Neuronal stem cell (in vitro differentiated cells): ENCODE results near the gene B3GALT2.
A peak's percentile ranks its signal among the peaks of the same experiment; 100 is the strongest.

ENCODE experiments used
- DNase-seq: peaks from one replicate; pipeline ENCODE4 v3.0.0-alpha.2; 2013; ENCODE audit warnings: low spot score
- H2AFZ ChIP-seq: one replicate; pipeline ENCODE4 v1.6.1; 2013; ENCODE audit warnings: mild to moderate bottlenecking, low read length, inconsistent platforms
- H2AK5ac ChIP-seq: 2 replicates; pipeline ENCODE4 v1.6.1; 2013; ENCODE audit warnings: low read depth, mild to moderate bottlenecking, inconsistent platforms, low read length, moderate library complexity, mixed read lengths
- H2BK120ac ChIP-seq: 2 replicates; pipeline ENCODE4 v1.6.1; 2013; ENCODE audit warnings: low read depth, mild to moderate bottlenecking, inconsistent platforms, low read length, moderate library complexity, mixed read lengths
- H2BK12ac ChIP-seq: one replicate; pipeline ENCODE4 v1.6.1; 2013; ENCODE audit warnings: low read length, inconsistent platforms
- H2BK15ac ChIP-seq: 2 replicates; pipeline ENCODE4 v1.6.1; 2013; ENCODE audit warnings: mild to moderate bottlenecking, low read length, inconsistent platforms, mixed read lengths
- H2BK5ac ChIP-seq: one replicate; pipeline ENCODE4 v1.6.1; 2013; ENCODE audit warnings: inconsistent platforms, mild to moderate bottlenecking, low read length, moderate library complexity
- H3K14ac ChIP-seq: one replicate; pipeline ENCODE4 v1.6.1; 2013; ENCODE audit warnings: low read length, inconsistent platforms
- H3K18ac ChIP-seq: 2 replicates; pipeline ENCODE4 v1.6.1; 2013; ENCODE audit warnings: low read length, inconsistent platforms
- H3K23ac ChIP-seq: 2 replicates; pipeline ENCODE4 v1.6.1; 2013; ENCODE audit warnings: low read depth, mild to moderate bottlenecking, mixed read lengths, low read length, inconsistent platforms; ENCODE audit not compliant: poor library complexity
- H3K27ac ChIP-seq: replicated peaks from 3 replicates; pipeline ENCODE4 v1.5.1; 2013; ENCODE audit warnings: low read length, inconsistent platforms
- H3K27me3 ChIP-seq, 3 experiments: 2 replicates each; pipeline ENCODE4 v1.6.1; 2013; ENCODE audit warnings: low read length in 3 of 3, mild to moderate bottlenecking in 2 of 3, inconsistent platforms in 1 of 3, low read depth in 1 of 3, mixed read lengths in 1 of 3, moderate library complexity in 1 of 3; ENCODE audit not compliant: control insufficient read depth in 3 of 3, insufficient read depth in 3 of 3
- H3K36me3 ChIP-seq, 2 donors: replicated peaks in 1 of 2; 2 replicates each; pipeline ENCODE4 v1.6.1; 2013; ENCODE audit warnings: low read length in 2 of 2; ENCODE audit not compliant: control insufficient read depth in 2 of 2, insufficient read depth in 2 of 2
- H3K4ac ChIP-seq: 2 replicates; pipeline ENCODE4 v1.6.1; 2013; ENCODE audit warnings: inconsistent platforms, mild to moderate bottlenecking, low read length, moderate library complexity
- H3K4me1 ChIP-seq, 2 donors: 1 replicate in 1 of 2; 2 replicates in 1 of 2; pipeline ENCODE4 v1.6.1; 2013; ENCODE audit warnings: low read length in 2 of 2, low read depth in 1 of 2; ENCODE audit not compliant: control insufficient read depth in 2 of 2, insufficient read depth in 1 of 2
- H3K4me2 ChIP-seq: one replicate; pipeline ENCODE4 v1.6.1; 2013; ENCODE audit warnings: mild to moderate bottlenecking, low read length, inconsistent platforms; ENCODE audit not compliant: insufficient read depth, poor library complexity, severe bottlenecking
- H3K4me3 ChIP-seq, 2 donors: 2 replicates each; pipeline ENCODE4 v1.5.1; 2013; ENCODE audit warnings: low read length in 2 of 2, mild to moderate bottlenecking in 2 of 2, inconsistent platforms in 1 of 2, moderate library complexity in 1 of 2
- H3K79me1 ChIP-seq: one replicate; pipeline ENCODE4 v1.6.1; 2013; ENCODE audit warnings: low read depth, mild to moderate bottlenecking, inconsistent platforms, low read length, moderate library complexity
- H3K9ac ChIP-seq: one replicate; pipeline ENCODE4 v1.6.1; 2013; ENCODE audit warnings: mild to moderate bottlenecking, low read depth, low read length, inconsistent platforms; ENCODE audit not compliant: poor library complexity
- H3K9me3 ChIP-seq, 2 donors: replicated peaks in 1 of 2; 2 replicates each; pipeline versions ENCODE3 to v1.6.1; 2013; ENCODE audit warnings: low read length in 2 of 2, mild to moderate bottlenecking in 2 of 2, inconsistent platforms in 1 of 2, low read depth in 1 of 2, mixed read lengths in 1 of 2, moderate library complexity in 1 of 2; ENCODE audit not compliant: control insufficient read depth in 2 of 2, insufficient read depth in 1 of 2
- H4K8ac ChIP-seq: one replicate; pipeline ENCODE4 v1.6.1; 2013; ENCODE audit warnings: low read depth, mild to moderate bottlenecking, inconsistent platforms, low read length, moderate library complexity
- H4K91ac ChIP-seq: one replicate; pipeline ENCODE4 v1.6.1; 2013; ENCODE audit warnings: low read length, low read depth, mild to moderate bottlenecking, inconsistent platforms; ENCODE audit not compliant: poor library complexity
- WGBS, 2 donors: extraction: QIAGEN DNeasy Blood & Tissue Kit; methylation state at CpG; one replicate each; pipeline ENCODE4 v1.1.7; 2013; ENCODE audit warnings: missing lambda C conversion rate in 2 of 2, mixed read lengths in 1 of 2; ENCODE audit not compliant: insufficient read length in 2 of 2, insufficient replicate concordance in 1 of 2; ENCODE audit errors: extremely low coverage in 2 of 2; 5-methylcytosine and 5-hydroxymethylcytosine counted together

B3GALT2 gene

DNA sequence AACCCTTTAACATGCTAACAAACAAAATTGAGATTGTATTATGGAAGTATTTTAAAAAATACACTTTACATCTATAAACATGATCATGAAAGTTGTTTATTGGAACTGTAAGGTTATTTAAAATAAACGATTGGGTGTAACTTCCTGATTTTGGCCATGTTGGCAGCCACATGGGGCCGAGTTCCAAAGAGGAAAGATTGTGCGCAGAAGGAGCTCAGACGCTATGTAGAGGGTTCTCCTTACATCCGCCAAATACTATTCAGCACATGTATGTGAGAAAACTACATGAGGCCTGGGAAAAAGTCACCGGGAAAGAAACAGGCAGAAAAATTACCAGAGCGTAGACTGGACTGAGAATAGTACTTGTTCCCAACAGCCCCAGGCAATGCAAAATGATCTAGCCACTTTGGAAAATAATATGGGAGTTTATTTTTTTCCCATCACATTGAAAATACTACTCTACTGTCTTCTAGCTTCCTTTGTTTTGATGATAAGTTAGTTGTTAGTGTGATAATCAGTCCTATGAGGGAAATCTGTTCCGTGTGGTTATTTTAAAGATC is 35.7 kb upstream of the B3GALT2 start:
- Histone ChIP-seq H3K27me3 (no peaks in the 10 kb centered on the region), H3K27ac (no peak overlapping the region), H3K4me1 (peaks cover 0 to under 1% of the 10 kb centered on the region in 2 donors), H2BK120ac (no peak overlapping the region), H3K4me3 (no peak overlapping the region), H2BK15ac (no peak overlapping the region), H2BK12ac (no peak overlapping the region), H2BK5ac (no peak overlapping the region), H2AFZ (no peak overlapping the region), H3K79me1 (no peaks in the 10 kb centered on the region), H3K23ac (no peak overlapping the region), H3K9me3 (peaks cover 2 to 4% of the 10 kb centered on the region in 2 donors), H3K4ac (no peak overlapping the region), H2AK5ac (no peak overlapping the region), H3K14ac (no peak overlapping the region), H3K18ac (no peak overlapping the region), H4K91ac (no peak overlapping the region), H3K36me3 (peaks cover 0 to 28% of the 10 kb centered on the region in 2 donors), H3K9ac (no peak overlapping the region), H4K8ac (no peak overlapping the region), H3K4me2 (no peak overlapping the region)
- DNase-seq: no peak
- no CpG with 5 or more reads among the region's 8 CpGs for WGBS, 2 donors

DNA sequence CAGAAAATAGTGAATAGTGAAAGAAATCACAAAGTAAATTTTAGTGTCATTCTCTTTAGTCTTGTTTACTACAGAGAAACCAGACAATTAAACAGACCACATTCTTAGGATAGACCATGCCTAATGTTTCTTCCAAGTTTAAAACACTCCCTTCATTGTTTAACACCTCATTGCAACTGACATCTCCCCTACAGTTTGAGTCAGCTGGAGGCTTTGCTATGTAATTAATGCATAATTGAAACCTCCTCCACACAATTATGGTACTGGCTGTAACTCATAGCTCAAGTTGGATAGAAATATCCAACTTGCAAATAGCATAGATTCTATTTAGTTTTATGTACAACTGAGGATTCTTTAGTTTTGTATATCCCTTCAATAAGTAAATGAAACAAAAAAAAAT is 35.2 kb upstream of the B3GALT2 start:
- H3K14ac ChIP-seq: no peak overlapping the region
- no peak overlapping the region for H3K27ac ChIP-seq
- H4K8ac ChIP-seq: no peak overlapping the region
- H3K79me1 ChIP-seq: no peaks in the 10 kb centered on the region
- no peak overlapping the region for H2BK5ac ChIP-seq
- H2AK5ac ChIP-seq: no peak overlapping the region
- DNase-seq: no peak
- H2AFZ ChIP-seq: no peak overlapping the region
- no peak overlapping the region for H2BK120ac ChIP-seq
- H2BK15ac ChIP-seq: no peak overlapping the region
- H3K4me3 ChIP-seq: no peak overlapping the region
- H3K4me2 ChIP-seq: no peak overlapping the region
- H3K9me3 ChIP-seq: peaks cover 2 to 3% of the 10 kb centered on the region in 2 donors
- H3K27me3 ChIP-seq: no peaks in the 10 kb centered on the region
- no peak overlapping the region for H3K9ac ChIP-seq
- no peak overlapping the region for H2BK12ac ChIP-seq
- H3K36me3 ChIP-seq: peaks cover 0 to 28% of the 10 kb centered on the region in 2 donors
- H3K4ac ChIP-seq: no peak overlapping the region
- H3K4me1 ChIP-seq: peaks cover under 1 to 2% of the 10 kb centered on the region in 2 donors
- H4K91ac ChIP-seq: no peak overlapping the region
- H3K23ac ChIP-seq: no peak overlapping the region
- no peak overlapping the region for H3K18ac ChIP-seq

DNA sequence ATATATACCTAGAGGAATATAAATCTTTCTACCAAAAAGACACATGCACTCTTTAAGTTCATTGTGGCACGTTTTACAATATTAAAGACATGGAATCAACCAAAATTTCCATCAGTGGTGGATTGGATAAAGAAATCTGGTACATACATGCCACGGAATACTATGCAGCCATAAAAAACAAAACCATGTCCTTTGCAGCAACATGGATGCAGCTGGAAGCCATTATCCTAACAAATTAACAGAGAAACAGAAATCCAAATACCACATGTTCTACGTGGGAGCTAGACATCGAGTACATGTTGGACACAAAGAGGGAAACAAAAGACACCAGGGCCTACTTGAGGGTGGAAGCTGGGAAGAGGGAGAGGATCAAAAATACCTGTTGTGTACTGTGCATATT is 33.0 kb upstream of the B3GALT2 start:
- Histone ChIP-seq H2BK12ac (no peak overlapping the region), H3K18ac (no peak overlapping the region), H3K4ac (no peak overlapping the region), H2BK15ac (no peak overlapping the region), H2BK5ac (no peak overlapping the region), H3K4me2 (no peak overlapping the region), H3K27ac (no peak overlapping the region), H3K4me3 (no peak overlapping the region), H3K23ac (no peak overlapping the region), H3K9me3 (peaks cover 0 to 21% of the 10 kb centered on the region in 2 donors), H4K91ac (no peak overlapping the region), H3K9ac (no peak overlapping the region), H3K14ac (no peak overlapping the region), H3K79me1 (no peaks in the 10 kb centered on the region), H2AK5ac (no peak overlapping the region), H4K8ac (no peak overlapping the region), H3K4me1 (peaks cover 2% of the 10 kb centered on the region in 2 donors), H3K36me3 (peaks cover 0 to 41% of the 10 kb centered on the region in 2 donors), H2BK120ac (no peak overlapping the region), H3K27me3 (no peaks in the 10 kb centered on the region), H2AFZ (no peak overlapping the region)
- no peak for DNase-seq
- whole genome bisulfite sequencing, 2 donors: no CpG with 5 or more reads among the region's 4 CpGs

DNA sequence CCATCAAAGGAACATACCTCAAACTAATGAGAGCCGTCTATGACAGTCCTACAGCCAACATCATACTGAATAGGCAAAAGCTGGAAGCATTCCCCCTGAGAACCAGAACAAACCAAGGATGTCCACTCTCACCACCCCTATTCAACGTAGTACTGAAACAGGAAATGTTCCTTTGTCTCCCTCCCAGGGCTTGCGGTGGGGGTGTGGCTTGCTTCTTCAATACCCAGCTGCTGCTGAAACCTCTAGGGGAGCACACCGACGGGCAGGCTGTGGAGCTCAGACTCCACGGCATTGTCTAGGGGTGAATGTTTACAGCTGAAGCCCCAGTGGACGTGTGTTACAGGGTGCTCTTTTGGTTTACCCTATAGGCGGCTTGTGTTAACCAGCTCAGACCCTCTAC is 30.5 kb upstream of the B3GALT2 start:
- Histone ChIP-seq H3K18ac (no peak overlapping the region), H3K36me3 (peaks cover 1 to 60% of the 10 kb centered on the region in 2 donors)
- DNase-seq: peak; percentile 14

More for the DNA sequence above, 30.5 kb upstream of the B3GALT2 start:
- H3K79me1 ChIP-seq: no peaks in the 10 kb centered on the region
- no peak overlapping the region for H3K14ac ChIP-seq
- H3K4me2 ChIP-seq: no peak overlapping the region
- no peak overlapping the region for H2BK12ac ChIP-seq
- no peak overlapping the region for H4K8ac ChIP-seq
- no peak overlapping the region for H3K4me3 ChIP-seq
- H3K27me3 ChIP-seq: no peaks in the 10 kb centered on the region
- no peak overlapping the region for H2BK5ac ChIP-seq
- H2BK15ac ChIP-seq: no peak overlapping the region
- H3K4ac ChIP-seq: no peak overlapping the region
- no peak overlapping the region for H2BK120ac ChIP-seq
- H3K9ac ChIP-seq: no peak overlapping the region
- H4K91ac ChIP-seq: no peak overlapping the region
- no peak overlapping the region for H3K27ac ChIP-seq
- no peak overlapping the region for H2AFZ ChIP-seq
- H3K9me3 ChIP-seq: peaks cover 0 to 33% of the 10 kb centered on the region in 2 donors
- no peak overlapping the region for H3K23ac ChIP-seq
- H3K4me1 ChIP-seq: peaks cover 2% of the 10 kb centered on the region in 2 donors
- no CpG with 5 or more reads among the region's 8 CpGs for WGBS, 2 donors
- no peak overlapping the region for H2AK5ac ChIP-seq
